ENCODE measurements around the gene PYGL. TPM values are rescaled to one million over a fixed set of nuclear protein-coding genes. Genes with fewer than 3 reads are reported as not detected.
"Not testable (repeated sequence)": the region's sequence is repeated elsewhere in the genome, so short reads cannot be mapped to it uniquely, and the experiment has no call there.

Gene PYGL
- total RNA-seq, 1 donor = 51.3 TPM

DNA sequence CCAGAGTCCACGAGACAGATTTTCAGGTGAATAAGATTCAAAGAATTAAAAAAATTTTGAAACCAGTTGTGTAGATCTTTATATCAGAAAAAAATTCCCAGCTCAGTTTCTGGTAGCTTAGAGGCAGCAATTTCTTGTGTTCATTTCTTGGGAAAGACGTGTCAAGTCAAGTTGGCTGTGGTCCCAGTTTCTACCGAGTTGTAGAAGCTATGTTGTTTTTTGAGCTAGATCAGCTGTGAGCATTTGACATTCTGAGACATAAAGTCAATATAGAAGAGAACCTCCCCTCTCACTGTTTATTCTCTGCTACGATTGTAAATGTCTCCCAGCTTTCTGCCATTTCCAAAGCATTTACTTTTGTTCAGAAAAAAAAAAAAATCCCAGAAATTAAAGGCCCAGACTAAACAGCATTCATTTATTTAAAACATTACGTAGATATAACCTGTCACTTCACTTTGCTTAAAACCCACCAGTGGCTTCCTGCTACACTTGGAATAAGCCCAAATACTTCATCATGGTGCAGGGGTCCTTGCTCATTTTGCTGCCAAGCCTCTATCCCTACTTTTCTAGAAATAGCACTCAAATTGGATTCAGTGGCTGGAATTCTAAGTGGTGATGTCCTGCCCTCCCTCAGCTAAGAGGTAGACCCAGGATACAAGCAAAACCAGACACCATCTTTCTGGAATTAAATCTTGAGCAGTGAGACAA lies 20.6 kb upstream of the PYGL start:
- H3K27me3 ChIP-seq (ENCODE audit: insufficient read depth, low read length) = no peaks in the 10 kb centered on the region
- H3K4me1 ChIP-seq (ENCODE audit: insufficient read depth, low read length) = peaks cover 28% of the 10 kb centered on the region
- no peak overlapping the region for H3K4me3 ChIP-seq (ENCODE audit: low read length)
- H3K9me3 ChIP-seq (ENCODE audit: low read depth, low read length) = no peaks in the 10 kb centered on the region

- no peaks in the 10 kb centered on the region for H3K27me3 ChIP-seq (ENCODE audit: insufficient read depth, low read length)
- peaks cover 28% of the 10 kb centered on the region for H3K4me1 ChIP-seq (ENCODE audit: insufficient read depth, low read length)
- no peaks in the 10 kb centered on the region for H3K9me3 ChIP-seq (ENCODE audit: low read depth, low read length)
Measured at GRCh38 chr14:50963919-50964318, 19.6 kb upstream of the PYGL start.

DNA sequence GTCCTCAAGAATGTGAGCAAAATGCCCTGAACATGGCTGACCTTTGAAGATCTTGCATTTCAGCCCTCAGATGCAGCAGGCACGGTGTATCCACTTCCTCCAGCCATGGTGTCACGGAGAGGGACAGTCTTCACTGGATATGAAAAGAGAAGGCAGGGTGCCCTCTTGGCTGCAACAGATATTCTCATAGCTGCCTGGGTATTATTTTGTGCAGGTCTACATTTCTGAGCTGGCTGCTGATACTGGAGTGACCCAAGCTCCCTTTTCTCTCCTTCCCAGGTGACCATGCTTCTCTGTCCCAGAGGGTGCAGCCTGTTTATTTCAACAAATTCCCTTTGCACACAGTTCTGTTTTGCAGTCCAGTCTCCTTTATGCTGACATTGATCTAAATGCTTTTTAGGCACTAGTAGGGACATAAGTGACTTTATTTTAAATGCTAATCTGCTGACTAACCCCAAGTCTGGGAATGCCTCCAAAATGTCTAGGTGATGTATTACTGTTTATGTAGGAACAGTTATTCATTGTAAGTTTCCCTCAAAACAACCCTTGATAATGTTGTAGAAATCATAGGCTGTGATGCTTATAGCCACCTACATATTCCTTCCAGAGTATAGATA lies 17.4 kb upstream of the PYGL start:
- Histone ChIP-seq H3K27me3 (ENCODE audit: insufficient read depth, low read length) (no peaks in the 10 kb centered on the region), H3K4me1 (ENCODE audit: insufficient read depth, low read length) (peaks cover 11% of the 10 kb centered on the region), H3K4me3 (ENCODE audit: low read length) (no peak overlapping the region), H3K9me3 (ENCODE audit: low read depth, low read length) (no peaks in the 10 kb centered on the region)

More at GRCh38 chr14:50963919-50964318, 19.6 kb upstream of the PYGL start:
- no peak overlapping the region for H3K4me3 ChIP-seq (ENCODE audit: low read length)

DNA sequence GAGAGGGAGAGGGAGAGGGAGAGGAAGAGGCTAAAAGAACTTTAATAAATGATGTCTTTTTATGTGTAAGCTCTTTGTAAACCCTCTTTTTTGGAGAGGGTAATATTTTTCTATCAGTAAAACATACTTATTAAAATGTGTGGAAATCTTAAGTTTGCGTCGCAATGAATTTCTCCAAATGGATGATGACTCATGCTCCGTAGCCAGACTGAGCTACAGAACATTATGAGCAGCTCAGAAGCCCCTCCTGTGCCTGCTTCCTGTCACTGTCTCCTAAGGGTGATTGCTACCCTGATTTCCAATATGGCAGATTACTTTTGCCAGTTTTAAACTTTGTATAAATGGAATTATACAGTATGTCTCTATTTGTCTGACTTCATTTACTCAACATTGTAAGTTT lies 13.0 kb upstream of the PYGL start:
- Histone ChIP-seq H3K9me3 (ENCODE audit: low read depth, low read length) (no peaks in the 10 kb centered on the region), H3K4me1 (ENCODE audit: insufficient read depth, low read length) (peaks cover 39% of the 10 kb centered on the region), H3K4me3 (ENCODE audit: low read length) (no peak overlapping the region), H3K27me3 (ENCODE audit: insufficient read depth, low read length) (no peaks in the 10 kb centered on the region)

DNA sequence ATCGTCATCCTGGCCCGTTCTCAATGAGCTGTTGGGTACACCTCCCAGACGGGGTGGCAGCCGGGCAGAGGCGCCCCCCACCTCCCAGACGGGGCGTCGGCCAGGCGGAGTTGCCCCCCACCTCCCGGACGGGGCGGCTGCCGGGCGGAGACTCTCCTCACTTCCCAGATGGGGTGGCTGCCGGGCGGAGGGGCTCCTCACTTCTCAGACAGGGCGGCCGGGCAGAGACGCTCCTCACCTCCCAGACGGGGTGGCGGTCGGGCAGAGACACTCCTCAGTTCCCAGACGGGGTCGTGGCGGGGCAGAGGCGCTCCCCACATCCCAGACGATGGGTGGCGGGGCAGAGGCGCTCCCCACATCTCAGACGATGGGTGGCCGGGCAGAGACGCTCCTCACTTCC lies 12.1 kb upstream of the PYGL start:
- H3K27me3 ChIP-seq (ENCODE audit: insufficient read depth, low read length); H3K4me3 ChIP-seq (ENCODE audit: low read length); H3K9me3 ChIP-seq (ENCODE audit: low read depth, low read length): not testable (repeated sequence)
- H3K4me1 ChIP-seq (ENCODE audit: insufficient read depth, low read length) = peaks cover 36% of the 10 kb centered on the region

DNA sequence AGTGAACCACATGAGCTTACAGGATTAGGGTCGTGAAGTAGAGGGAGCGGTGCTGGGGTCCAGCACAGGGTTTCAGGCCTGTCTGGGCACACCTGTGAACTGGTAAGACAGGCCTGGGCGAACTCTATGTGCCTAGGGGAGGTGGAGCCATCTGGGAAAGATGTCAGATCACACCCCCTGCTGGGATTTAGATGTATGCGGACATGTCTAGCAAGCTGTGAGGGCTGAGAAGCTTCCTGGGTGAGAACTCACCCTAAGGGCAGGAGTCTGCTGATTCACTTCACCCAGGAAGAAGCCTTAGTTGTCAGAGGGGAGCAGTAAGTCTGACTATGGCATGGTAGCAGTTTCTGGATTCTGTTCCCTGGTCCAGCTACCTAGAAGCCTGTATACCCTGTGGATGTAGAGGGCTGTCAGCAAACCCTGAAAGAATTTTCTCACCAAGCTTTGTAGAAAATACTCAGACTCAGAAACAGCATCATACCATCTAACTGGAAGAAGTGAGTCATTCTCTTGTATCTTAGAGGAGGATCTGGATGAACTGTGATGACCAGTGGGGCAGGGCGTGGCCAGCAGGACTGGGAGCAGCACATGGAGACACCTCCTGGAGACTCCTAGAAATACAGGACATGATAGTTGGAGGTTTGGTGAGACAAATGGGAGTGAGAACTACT lies 11.2 kb upstream of the PYGL start:
- Histone ChIP-seq H3K9me3 (ENCODE audit: low read depth, low read length) (no peaks in the 10 kb centered on the region), H3K4me1 (ENCODE audit: insufficient read depth, low read length) (peaks cover 35% of the 10 kb centered on the region), H3K4me3 (ENCODE audit: low read length) (no peak overlapping the region), H3K27me3 (ENCODE audit: insufficient read depth, low read length) (no peaks in the 10 kb centered on the region)

DNA sequence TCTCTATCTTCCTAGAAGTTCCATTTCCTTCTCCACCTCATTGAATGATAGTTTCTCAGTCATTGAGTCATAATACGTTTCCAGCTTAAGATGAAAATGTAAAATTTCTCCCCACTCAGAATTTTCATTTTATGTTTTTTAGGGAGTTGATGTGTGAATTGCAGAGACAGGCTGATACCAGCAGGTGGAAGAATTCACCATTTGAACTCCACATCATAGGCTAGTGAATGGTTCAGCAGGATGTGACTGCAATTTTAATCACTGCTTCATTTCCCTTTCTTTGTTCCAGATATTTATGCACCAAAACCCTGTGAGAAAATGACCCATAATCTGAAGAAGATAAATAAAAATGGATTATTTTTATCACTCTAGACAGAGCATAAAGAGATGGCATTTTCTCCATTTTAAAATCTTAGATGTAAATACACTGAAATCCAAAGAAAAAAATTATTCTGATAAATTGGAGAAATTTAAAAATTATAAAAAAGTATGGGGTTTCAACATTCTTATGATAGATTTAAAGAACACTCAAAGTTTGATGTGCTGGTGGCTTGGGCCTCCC lies 10.6 kb upstream of the PYGL start:
- no peaks in the 10 kb centered on the region for H3K27me3 ChIP-seq (ENCODE audit: insufficient read depth, low read length)
- H3K4me3 ChIP-seq (ENCODE audit: low read length) = no peak overlapping the region
- no peaks in the 10 kb centered on the region for H3K9me3 ChIP-seq (ENCODE audit: low read depth, low read length)
- H3K4me1 ChIP-seq (ENCODE audit: insufficient read depth, low read length) = peaks cover 35% of the 10 kb centered on the region

GRCh38 chr14:50953502-50953901 lies 9.2 kb upstream of the PYGL start:
- H3K27me3 ChIP-seq (ENCODE audit: insufficient read depth, low read length) = no peaks in the 10 kb centered on the region
- no peaks in the 10 kb centered on the region for H3K9me3 ChIP-seq (ENCODE audit: low read depth, low read length)
- peaks cover 35% of the 10 kb centered on the region for H3K4me1 ChIP-seq (ENCODE audit: insufficient read depth, low read length)
- no peak overlapping the region for H3K4me3 ChIP-seq (ENCODE audit: low read length)

GRCh38 chr14:50951032-50951431 lies 6.7 kb upstream of the PYGL start:
- Histone ChIP-seq H3K4me3 (ENCODE audit: low read length) (no peak overlapping the region), H3K27me3 (ENCODE audit: insufficient read depth, low read length) (no peaks in the 10 kb centered on the region), H3K4me1 (ENCODE audit: insufficient read depth, low read length) (peaks cover 35% of the 10 kb centered on the region), H3K9me3 (ENCODE audit: low read depth, low read length) (no peaks in the 10 kb centered on the region)

DNA sequence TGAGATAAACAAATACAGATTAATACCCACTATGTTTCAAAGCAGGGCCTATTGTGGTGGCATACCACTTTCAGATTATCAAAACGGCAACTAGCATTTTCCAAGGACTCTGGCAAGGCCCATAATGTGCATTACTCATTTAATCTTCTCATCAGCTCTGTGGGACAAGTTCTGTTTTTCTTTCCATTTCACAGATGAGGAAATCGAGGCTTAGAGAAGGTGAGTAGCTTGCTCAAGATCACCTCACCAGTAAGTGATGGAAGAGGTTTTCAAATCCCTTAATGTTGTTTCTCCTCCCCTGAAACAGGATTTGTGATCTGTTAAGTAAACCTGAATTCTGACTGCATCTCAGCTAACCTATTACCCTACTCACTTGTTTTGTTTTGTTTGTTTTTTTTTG lies 3.9 kb upstream of the PYGL start:
- Histone ChIP-seq H3K4me3 (ENCODE audit: low read length) (no peak overlapping the region), H3K9me3 (ENCODE audit: low read depth, low read length) (no peaks in the 10 kb centered on the region), H3K27me3 (ENCODE audit: insufficient read depth, low read length) (peaks cover 6% of the 10 kb centered on the region), H3K4me1 (ENCODE audit: insufficient read depth, low read length) (peaks cover 28% of the 10 kb centered on the region)

GRCh38 chr14:50947446-50947845 lies 3.2 kb upstream of the PYGL start:
- Histone ChIP-seq H3K27me3 (ENCODE audit: insufficient read depth, low read length) (peaks cover 9% of the 10 kb centered on the region), H3K4me1 (ENCODE audit: insufficient read depth, low read length) (peaks cover 30% of the 10 kb centered on the region), H3K9me3 (ENCODE audit: low read depth, low read length) (no peaks in the 10 kb centered on the region), H3K4me3 (ENCODE audit: low read length) (no peak overlapping the region)

DNA sequence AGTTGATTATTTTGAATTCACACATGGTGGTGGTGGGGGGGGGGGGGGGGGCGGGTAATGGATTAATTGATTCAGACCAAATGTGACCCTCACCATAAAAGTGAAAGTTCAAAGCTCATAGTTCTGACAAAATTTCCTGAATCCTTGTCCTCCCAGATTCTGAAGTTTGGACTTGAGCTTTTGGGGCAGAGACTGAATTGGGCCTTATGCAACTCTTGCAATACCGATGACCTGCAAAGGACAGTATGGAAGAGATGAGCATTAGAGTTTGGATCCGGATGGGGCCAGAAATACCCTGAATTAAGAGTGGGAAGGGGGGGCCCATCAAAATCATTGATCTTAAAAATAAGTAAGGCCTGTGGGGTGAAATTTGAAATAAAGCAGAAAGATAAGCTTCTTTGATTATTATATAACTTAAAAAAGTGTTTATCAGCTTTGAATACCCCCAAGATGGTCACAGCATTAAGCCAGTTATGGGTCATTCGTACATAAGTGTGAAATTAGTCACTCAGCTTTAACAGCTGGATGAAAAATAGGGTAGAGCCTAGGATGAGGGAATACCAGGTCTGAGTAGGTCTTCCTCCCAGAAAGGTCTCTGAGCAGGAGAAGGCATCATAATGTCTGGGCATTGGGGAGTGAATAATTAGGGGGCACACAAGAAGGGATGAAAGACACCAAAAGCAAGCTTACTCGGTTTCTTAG lies 2.1 kb upstream of the PYGL start:
- no peak overlapping the region for H3K4me3 ChIP-seq (ENCODE audit: low read length)
- peaks cover 40% of the 10 kb centered on the region for H3K4me1 ChIP-seq (ENCODE audit: insufficient read depth, low read length)
- peaks cover 14% of the 10 kb centered on the region for H3K27me3 ChIP-seq (ENCODE audit: insufficient read depth, low read length)
- H3K9me3 ChIP-seq (ENCODE audit: low read depth, low read length) = no peaks in the 10 kb centered on the region

DNA sequence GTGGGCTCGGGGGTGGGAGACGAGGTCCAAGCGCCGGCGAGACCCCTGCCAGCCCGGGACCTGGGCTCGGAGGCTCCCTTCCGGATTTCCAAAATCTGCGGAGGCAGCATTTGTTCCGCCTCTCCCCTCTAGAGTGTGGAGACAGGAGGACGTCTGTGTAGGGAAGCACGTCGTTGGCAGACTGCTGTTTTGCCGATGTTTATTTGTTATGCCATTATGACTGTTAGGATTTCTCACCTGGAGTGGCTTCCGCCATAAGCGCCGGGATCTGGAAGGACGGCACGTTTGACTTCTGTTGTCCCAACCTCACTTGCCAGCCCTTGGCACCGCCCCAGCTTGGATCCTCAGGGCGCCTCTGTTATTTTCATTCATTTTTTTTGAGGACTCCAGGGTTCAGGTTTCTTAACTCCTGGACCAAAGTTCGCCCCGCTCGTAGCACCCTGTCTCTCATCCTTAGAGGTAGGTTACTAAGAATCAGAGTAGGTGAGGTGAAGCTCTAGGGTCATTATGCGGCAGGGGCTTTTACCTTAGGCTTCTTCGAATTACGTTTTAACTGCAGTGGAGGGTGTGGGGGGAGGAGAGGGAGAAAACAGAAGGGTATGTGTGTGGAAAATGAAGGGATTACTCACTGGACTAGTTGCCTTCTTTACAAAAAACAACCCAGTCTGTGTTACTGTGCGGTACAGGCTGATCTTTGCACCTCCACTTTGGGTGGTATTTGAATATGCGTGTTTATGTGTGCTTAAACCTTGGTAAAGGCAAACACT lies 547 bp upstream of the PYGL start:
- H3K9me3 ChIP-seq (ENCODE audit: low read depth, low read length) = no peaks in the 10 kb centered on the region
- H3K4me3 ChIP-seq (ENCODE audit: low read length) = peak overlapping the region; percentile 66
- peaks cover 41% of the 10 kb centered on the region for H3K4me1 ChIP-seq (ENCODE audit: insufficient read depth, low read length)
- peaks cover 19% of the 10 kb centered on the region for H3K27me3 ChIP-seq (ENCODE audit: insufficient read depth, low read length)

DNA sequence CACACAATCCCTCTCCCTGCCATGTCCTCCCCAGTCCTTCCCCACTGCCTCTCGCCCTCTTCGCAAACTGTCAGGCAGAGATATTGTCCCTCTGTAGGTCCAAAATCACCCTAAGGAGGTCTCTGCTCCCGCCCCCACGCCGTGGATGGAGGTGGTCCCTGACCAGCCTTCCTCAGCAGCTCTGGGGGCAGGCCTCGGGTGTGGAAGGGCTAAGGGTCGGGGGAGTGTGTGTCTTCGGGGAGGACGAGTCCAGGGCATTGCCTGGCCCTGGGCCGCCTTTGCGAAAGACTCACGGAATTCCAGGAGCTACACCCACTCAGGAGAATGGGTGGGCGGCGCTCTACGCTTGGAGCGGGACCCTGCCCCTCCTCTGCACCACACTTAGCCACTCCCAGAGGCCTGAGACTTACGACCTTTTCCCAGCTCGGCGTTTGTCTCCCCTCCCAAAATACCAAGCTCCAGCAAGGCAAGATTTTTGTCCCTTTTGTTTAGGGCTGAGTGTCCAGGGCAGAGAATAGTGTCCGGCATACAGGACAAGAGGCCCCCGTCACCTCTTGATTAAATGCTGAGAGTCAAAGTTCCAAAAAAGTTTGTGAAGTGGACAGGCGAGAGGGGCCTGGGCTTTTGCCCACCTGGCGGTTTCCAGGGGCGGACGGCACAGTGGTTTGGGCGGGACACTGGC lies 881 bp downstream of the PYGL start:
- no peaks in the 10 kb centered on the region for H3K9me3 ChIP-seq (ENCODE audit: low read depth, low read length)
- H3K4me1 ChIP-seq (ENCODE audit: insufficient read depth, low read length) = peaks cover 51% of the 10 kb centered on the region
- peaks cover 19% of the 10 kb centered on the region for H3K27me3 ChIP-seq (ENCODE audit: insufficient read depth, low read length)
- H3K4me3 ChIP-seq (ENCODE audit: low read length) = peak overlapping the region; percentile 66

Measured in mononuclear cell (primary cell).